HUDEP-2 (cell line): ENCODE measurements around the gene MRTFB.
"Not testable (repeated sequence)": the region's sequence is repeated elsewhere in the genome, so short reads cannot be mapped to it uniquely, and the experiment has no call there.

Source experiments
- DNase-seq, 76 experiments: peaks; one replicate each; lab custom pipeline; 2025; ENCODE audit not compliant: unreplicated experiment in 76 of 76; lab: John Stamatoyannopoulos, UW

The MRTFB gene

GRCh38 chr16:14070877-14071575, at the start of gene MRTFB:
Gene MRTFB, plus strand, starts transcription at chr16:14071319. Its CDS starts 69,288 bp downstream, at chr16:14140607.
- DNase-seq: peak in 57 of 76 experiments; percentile 1 to 75 (median 44)

GRCh38 chr16:14023526-14023925, 47.6 kb upstream of the MRTFB start:
- DNase-seq: not testable (repeated sequence)

- no peak for DNase-seq
These were observed 46.8 kb upstream of the MRTFB start for GRCh38 chr16:14024283-14024682.

- DNase-seq: no peak
These were observed 44.4 kb upstream of the MRTFB start for GRCh38 chr16:14026572-14027285.

- DNase-seq: no peak
These were observed 42.9 kb upstream of the MRTFB start for GRCh38 chr16:14028202-14028601.

- no peak for DNase-seq
These were observed 41.5 kb upstream of the MRTFB start for GRCh38 chr16:14029658-14030057.

GRCh38 chr16:14035092-14035491, 36.0 kb upstream of the MRTFB start:
- DNase-seq: no peak

- DNase-seq: no peak
These were observed 34.2 kb upstream of the MRTFB start for GRCh38 chr16:14036889-14037288.

GRCh38 chr16:14037960-14038359, 33.2 kb upstream of the MRTFB start:
- DNase-seq: no peak

- no peak for DNase-seq
These were observed 30.0 kb upstream of the MRTFB start for GRCh38 chr16:14041164-14041563.

GRCh38 chr16:14042706-14043105, 28.4 kb upstream of the MRTFB start:
- no peak for DNase-seq

GRCh38 chr16:14043278-14043677, 27.8 kb upstream of the MRTFB start:
- no peak for DNase-seq

- DNase-seq: no peak
These were observed 27.3 kb upstream of the MRTFB start for GRCh38 chr16:14043793-14044192.

GRCh38 chr16:14047121-14047859, 23.8 kb upstream of the MRTFB start:
- not testable (repeated sequence) for DNase-seq

- no peak for DNase-seq
These were observed 20.7 kb upstream of the MRTFB start for GRCh38 chr16:14050291-14051027.

GRCh38 chr16:14051103-14051729, 19.9 kb upstream of the MRTFB start:
- no peak for DNase-seq

GRCh38 chr16:14056970-14057369, 14.1 kb upstream of the MRTFB start:
- no peak for DNase-seq

GRCh38 chr16:14057878-14058382, 13.2 kb upstream of the MRTFB start:
- no peak for DNase-seq

- no peak for DNase-seq
These were observed 9.3 kb upstream of the MRTFB start for GRCh38 chr16:14061732-14062259.

GRCh38 chr16:14062261-14062660, 8.9 kb upstream of the MRTFB start:
- no peak for DNase-seq
